Brain microvascular endothelial cell (primary cell): ENCODE data around the gene SVIL.

Source experiments
- DNase-seq: peaks from one replicate; pipeline ENCODE4 v3.0.0-alpha.2; 2020
- H3K27ac ChIP-seq: fragments of 250-450 bp; sonication (Bioruptor Pico); 2 replicates; pipeline ENCODE4 v1.5.1; 2020; ENCODE audit warnings: mild to moderate bottlenecking, moderate library complexity
- H3K27me3 ChIP-seq: fragments of 250-450 bp; sonication (Bioruptor Pico); replicated peaks from 2 replicates; pipeline ENCODE4 v1.5.1; 2020; ENCODE audit warnings: mild to moderate bottlenecking
- H3K36me3 ChIP-seq: fragments of 250-450 bp; sonication (Bioruptor Pico); replicated peaks from 2 replicates; pipeline ENCODE4 v1.5.1; 2020; ENCODE audit warnings: mild to moderate bottlenecking
- H3K4me3 ChIP-seq: 2 replicates; pipeline ENCODE4 v1.5.1; 2011; ENCODE audit warnings: low read depth, mild to moderate bottlenecking, control low read depth, low read length, moderate library complexity
- CTCF ChIP-seq: IDR thresholded peaks from 2 replicates; pipeline ENCODE4 v1.5.1; 2011; ENCODE audit warnings: low read depth, mild to moderate bottlenecking, moderate library complexity, low read length, control low read depth, inconsistent platforms; ENCODE audit errors: missing control alignments
- in situ Hi-C: cut with HindIII; loops from 2 replicates; pipeline ENCODE4 v1.10.0; 2017; ENCODE audit warnings: low sequenced_read_pairs, low pct_ligation_motif_present

The SVIL gene

GRCh38 chr10:29600067-29600466 lies 34.7 kb downstream of the SVIL start:
- Histone ChIP-seq H3K27me3 (no peaks in the 10 kb centered on the region), H3K36me3 (no peaks in the 10 kb centered on the region), H3K4me3 (no peak overlapping the region), H3K27ac (no peak overlapping the region)
- no peak for TF ChIP-seq CTCF
- no peak for DNase-seq
- in situ Hi-C loops = no loop called here

- H3K4me3 ChIP-seq = no peak overlapping the region
- peak overlapping the region; percentile 40 for H3K27ac ChIP-seq
These were observed 35.9 kb downstream of the SVIL start for GRCh38 chr10:29598851-29599311.

GRCh38 chr10:29596826-29597225 lies 37.9 kb downstream of the SVIL start:
- no peak for TF ChIP-seq CTCF
- Histone ChIP-seq H3K27me3 (no peaks in the 10 kb centered on the region), H3K4me3 (no peak overlapping the region), H3K27ac (no peak overlapping the region), H3K36me3 (no peaks in the 10 kb centered on the region)
- in situ Hi-C loops = no loop called here
- no peak for DNase-seq

More at GRCh38 chr10:29598851-29599311, 35.9 kb downstream of the SVIL start:
- Histone ChIP-seq H3K27me3 (no peaks in the 10 kb centered on the region), H3K36me3 (no peaks in the 10 kb centered on the region)
- in situ Hi-C loops = no loop called here
- no peak for TF ChIP-seq CTCF
- peak; percentile 56 for DNase-seq

GRCh38 chr10:29596356-29596755 lies 38.4 kb downstream of the SVIL start:
- in situ Hi-C loops = no loop called here
- H3K27me3 ChIP-seq = no peaks in the 10 kb centered on the region
- DNase-seq = no peak
- H3K4me3 ChIP-seq = no peak overlapping the region
- no peaks in the 10 kb centered on the region for H3K36me3 ChIP-seq
- no peak overlapping the region for H3K27ac ChIP-seq
- no peak for TF ChIP-seq CTCF

GRCh38 chr10:29595636-29596225 lies 39.0 kb downstream of the SVIL start:
- in situ Hi-C loops = no loop called here
- H3K4me3 ChIP-seq = no peak overlapping the region
- TF ChIP-seq CTCF = no peak
- H3K27ac ChIP-seq = no peak overlapping the region
- DNase-seq = no peak
- no peaks in the 10 kb centered on the region for H3K36me3 ChIP-seq
- no peaks in the 10 kb centered on the region for H3K27me3 ChIP-seq

- Histone ChIP-seq H3K27ac (no peak overlapping the region), H3K27me3 (no peaks in the 10 kb centered on the region), H3K4me3 (no peak overlapping the region), H3K36me3 (no peaks in the 10 kb centered on the region)
- TF ChIP-seq CTCF = no peak
- in situ Hi-C loops = no loop called here
- DNase-seq = no peak
These were observed 39.6 kb downstream of the SVIL start for GRCh38 chr10:29595146-29595545.
